Frontal cortex (tissue), 4 donors: ENCODE results near the gene RCSD1. TPM values are rescaled to one million over a fixed set of nuclear protein-coding genes. Genes with fewer than 3 reads are reported as not detected.

Experiments
- DNase-seq, 2 donors: peaks; one replicate each; pipeline ENCODE4 v3.0.0; 2012; ENCODE audit warnings: low spot score in 2 of 2
- FAIRE-seq: peaks from 2 replicates; lab custom pipeline; 2012; peaks lifted over from hg19 to GRCh38; lab: Jason Lieb, UNC
- total RNA-seq: library from RNA; depleted of rRNA; stranded (reverse); fragments of >200 nt; gene quantifications from one replicate; pipeline ENCODE4 v1.2.3, GENCODE V29; 2014
- donor health status: control.
- donor health status: control.
- donor health status: control.

The RCSD1 gene
- total RNA-seq, 1 donor from 2014 or later = 4.5 TPM

- DNase-seq = no peak
- FAIRE-seq = no peak
These were observed 8.0 kb downstream of the RCSD1 start for GRCh38 chr1:167638064-167638463.

DNA sequence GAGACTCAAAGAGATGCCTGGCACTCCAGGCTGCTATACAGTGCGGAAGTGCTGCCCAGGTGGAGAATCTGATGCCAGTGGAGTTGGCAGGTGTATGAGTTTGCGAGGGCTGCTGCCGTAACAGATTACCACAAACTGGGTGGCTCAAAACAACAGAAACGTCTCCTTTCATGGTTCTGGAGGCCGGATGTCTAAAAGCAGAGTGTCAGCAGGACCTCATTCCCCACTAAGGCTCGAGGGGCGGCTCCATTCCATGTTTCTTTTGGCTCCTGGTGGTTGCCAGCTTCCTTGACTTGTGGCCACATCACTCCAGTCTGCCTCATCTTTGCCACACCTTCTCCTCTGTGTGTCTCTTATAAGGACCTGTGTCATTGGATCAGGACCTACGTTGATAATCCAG is 10.0 kb downstream of the RCSD1 start:
- no peak for FAIRE-seq
- DNase-seq = no peak

DNA sequence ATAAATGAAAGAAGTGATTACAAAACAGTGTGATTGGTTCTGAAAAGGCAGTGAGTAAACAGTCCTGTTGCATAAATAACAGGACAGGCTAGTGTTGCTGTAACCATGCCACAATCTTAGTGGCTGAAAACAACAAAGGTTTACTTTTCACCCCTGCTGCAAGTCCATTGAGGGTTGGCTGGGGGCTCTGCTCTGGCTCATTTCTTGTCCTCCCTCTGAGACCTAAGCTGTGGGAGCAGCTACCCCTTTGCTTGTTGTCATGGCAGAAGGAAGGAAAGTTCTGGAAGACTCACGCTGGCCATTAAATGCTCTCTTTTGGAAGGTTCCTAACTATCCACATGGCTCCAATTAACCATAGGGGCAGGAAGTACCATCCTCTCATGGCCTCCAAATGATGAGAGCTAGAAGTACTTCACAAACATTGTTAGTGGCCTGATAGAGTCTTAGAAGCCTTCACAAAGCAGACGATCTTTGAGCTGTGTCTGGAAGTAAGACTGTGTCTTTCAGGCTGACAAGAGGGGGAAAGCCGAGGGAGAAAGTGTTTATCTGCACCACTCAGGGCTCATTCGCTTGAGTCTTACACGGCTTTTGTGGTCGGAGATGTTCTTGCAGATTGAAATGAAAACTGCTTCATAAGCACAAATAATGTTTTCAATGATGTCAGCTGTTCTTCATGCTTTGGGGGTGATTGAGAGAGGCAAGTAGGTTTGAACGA is 11.9 kb downstream of the RCSD1 start:
- FAIRE-seq (no peak), DNase-seq (no peak)

GRCh38 chr1:167642501-167642826 is 12.4 kb downstream of the RCSD1 start:
- DNase-seq (no peak), FAIRE-seq (no peak)

DNA sequence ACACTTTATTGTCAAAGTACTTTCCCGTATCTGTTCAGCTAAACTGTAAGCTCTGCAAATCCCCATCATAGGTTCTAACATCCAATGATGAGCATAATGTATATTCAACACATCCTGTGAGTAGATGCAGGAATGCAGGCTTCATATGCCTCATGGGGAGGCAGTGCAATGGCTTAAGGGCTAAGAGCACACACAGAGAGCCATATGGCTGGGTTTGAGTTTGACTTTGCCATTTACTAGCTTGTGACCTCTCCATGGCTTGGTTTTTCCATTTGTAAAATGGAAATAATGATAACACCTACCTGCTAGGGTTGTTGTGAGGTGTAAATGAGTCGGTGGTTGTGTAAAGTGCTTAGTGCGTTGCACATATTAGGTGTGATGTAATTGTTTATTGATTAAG is 13.4 kb downstream of the RCSD1 start:
- FAIRE-seq = no peak
- DNase-seq = no peak

GRCh38 chr1:167644551-167644950 is 14.5 kb downstream of the RCSD1 start:
- DNase-seq (no peak), FAIRE-seq (no peak)

DNA sequence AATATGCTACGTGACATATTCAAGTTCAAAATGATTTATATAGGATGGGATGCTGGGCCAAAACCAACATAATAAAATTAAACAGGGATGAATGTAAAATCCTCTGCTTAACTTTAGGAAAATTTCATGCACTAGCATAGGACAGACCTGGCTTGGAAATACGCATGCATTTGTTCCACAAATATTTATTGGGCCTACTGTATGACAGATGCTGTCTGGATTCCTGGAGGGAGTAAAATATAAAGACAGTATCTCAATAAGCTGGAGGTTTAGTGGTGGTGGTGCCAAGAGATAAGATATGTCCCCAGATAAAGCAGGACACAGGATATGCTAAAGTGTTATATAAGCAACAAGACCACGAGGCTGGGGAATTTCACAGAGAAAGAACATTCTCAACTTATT is 15.1 kb downstream of the RCSD1 start:
- FAIRE-seq (no peak), DNase-seq (no peak)

GRCh38 chr1:167645625-167646414 is 15.8 kb downstream of the RCSD1 start:
- no peak for FAIRE-seq

DNA sequence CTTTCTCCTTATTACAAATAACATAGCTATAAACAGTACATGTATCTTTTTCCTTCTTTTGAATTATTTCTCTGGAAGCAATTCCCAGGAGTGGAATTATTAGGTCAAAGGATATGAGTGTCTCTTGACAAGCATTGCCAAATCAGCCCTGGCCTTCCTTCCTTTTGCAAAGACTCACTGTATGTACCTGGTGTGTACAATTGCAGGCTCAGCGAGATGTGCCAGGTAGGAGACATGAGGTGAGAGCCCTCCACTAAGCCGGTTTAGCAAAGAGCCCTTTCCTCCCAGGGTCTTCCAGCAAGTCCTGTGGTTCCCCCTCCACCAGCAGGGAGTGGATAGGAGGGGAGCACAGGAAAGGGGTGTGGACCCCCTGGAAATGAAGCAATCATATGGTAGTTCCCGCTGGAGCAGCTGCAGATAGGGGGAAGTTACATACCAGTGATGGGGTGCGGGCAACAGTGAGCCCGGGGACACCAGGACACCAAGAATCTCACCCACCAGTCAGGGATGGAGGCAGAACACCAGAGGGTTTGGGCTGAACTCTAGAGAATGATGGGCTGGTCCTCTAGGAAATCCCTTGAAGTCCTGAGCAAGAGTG is 18.3 kb downstream of the RCSD1 start:
- DNase-seq (no peak), FAIRE-seq (no peak)

More at GRCh38 chr1:167645625-167646414, 15.8 kb downstream of the RCSD1 start:
- DNase-seq = no peak

GRCh38 chr1:167648978-167649744 is 19.1 kb downstream of the RCSD1 start:
- DNase-seq (no peak), FAIRE-seq (no peak)

DNA sequence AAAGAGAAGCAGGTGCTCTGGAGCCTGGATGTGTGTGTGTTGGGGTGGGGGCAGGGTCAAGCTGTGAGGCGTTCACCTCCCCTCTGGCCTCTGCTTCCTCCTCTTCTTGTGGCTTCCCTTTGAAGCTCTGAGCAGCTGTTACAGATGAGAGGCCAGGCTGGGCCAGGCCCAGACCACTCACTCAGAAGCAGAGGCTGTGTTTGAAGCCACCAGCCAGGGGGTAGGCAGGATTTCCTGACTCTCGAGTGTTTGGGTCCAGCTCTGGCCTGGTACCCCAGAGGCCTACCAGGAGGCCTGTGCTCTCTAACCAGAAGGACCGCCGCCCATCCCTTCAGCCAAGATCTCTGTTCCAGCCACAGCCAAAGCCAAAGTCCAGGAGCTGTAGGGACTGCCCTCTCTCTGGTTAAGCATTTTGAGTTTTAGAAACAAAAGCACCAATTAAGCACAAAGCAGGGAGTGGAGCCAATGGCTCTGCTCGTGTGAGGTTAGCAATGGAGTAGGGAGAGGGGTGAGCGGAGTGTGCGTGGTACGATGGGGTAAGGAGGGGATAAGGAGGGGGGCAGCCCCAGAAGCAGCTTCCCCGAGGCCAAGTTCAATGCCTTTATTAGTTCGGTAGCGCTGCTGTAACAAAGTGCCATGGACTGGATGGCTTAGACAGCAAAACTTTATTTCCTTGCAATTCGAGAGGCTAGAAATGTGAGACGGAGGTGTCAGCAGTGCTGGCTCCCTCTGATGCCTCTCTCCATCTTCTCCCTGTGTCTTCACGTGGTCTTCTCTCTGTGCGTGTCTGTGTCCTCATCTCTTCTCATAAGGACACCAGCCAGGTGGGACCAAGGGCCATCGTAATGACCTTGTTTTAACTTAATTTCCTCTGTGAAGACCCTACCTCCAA is 20.5 kb downstream of the RCSD1 start:
- DNase-seq = no peak
- no peak for FAIRE-seq

DNA sequence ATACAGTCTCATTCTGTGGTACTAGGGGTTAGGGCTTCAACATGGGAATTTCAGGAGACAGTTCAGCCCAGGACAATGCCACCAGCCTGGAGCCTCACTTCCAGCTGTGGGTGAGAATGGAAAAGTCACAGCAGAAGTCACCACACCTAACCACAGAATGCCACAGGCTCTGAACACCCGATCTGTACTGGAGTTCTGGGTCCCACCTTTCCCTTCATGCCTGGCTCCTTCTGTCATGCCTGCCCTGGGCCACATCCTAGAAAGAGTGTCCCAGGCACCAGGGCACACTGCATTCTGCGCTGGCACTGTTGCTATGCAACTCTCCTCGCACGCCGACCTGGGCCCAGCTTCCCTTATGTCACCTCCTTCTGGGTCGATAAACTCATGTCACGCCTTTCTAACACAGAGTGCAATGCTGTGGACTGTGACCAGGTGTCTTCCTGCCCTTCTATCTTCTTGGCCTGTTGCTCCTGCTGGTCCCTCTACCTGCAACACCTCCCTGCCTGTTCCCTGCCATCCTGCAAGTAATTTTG is 21.2 kb downstream of the RCSD1 start:
- DNase-seq = no peak
- FAIRE-seq = no peak

DNA sequence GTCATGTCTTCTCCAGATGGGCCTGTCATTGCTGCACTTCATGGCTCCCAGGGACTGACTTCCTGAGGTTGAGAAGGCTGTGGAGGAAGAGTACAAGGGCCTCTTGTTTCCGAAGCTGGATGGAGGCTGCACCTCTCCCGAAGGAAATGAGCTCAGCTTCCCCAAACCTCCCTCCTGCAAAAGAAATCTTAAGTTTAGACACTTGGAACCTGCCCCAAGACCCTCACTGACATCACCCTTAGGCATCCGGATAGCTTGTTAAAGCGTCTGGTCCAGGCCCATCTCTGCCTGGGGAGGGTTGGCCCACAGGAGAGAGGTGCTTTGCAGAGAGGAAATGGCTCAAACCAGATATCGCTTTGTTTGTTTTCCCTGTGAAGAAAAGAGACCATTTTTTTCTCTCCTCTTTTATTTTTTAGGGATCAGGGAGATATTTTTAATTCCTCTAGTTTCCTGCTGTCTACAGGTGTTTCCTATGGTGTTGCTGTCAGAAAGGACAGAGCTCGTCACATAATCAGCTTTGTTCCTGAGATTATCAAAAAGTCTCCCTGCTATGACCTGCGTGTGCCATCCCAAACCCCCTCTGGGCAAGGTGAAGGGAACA is 25.0 kb downstream of the RCSD1 start:
- no peak for FAIRE-seq
- no peak for DNase-seq

DNA sequence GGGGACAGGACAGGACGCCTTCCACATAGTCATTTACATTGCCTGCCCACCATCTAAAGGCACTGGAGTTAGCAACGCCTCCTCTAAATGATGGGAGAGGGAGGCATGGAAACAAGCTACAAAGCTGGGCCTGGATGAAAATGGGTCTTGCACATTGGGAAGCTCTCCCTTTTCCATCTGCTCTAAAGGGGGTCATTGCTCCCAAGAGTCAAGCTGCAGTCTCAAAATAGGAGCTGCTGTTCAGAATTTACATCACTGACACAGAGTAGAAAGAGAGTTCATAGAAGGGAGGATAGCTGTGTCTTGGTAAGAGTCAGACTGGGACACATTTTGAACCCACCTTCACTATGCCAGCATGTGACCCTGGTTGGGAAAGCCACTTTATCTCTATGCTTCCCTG is 26.6 kb downstream of the RCSD1 start:
- DNase-seq = no peak
- FAIRE-seq = no peak

DNA sequence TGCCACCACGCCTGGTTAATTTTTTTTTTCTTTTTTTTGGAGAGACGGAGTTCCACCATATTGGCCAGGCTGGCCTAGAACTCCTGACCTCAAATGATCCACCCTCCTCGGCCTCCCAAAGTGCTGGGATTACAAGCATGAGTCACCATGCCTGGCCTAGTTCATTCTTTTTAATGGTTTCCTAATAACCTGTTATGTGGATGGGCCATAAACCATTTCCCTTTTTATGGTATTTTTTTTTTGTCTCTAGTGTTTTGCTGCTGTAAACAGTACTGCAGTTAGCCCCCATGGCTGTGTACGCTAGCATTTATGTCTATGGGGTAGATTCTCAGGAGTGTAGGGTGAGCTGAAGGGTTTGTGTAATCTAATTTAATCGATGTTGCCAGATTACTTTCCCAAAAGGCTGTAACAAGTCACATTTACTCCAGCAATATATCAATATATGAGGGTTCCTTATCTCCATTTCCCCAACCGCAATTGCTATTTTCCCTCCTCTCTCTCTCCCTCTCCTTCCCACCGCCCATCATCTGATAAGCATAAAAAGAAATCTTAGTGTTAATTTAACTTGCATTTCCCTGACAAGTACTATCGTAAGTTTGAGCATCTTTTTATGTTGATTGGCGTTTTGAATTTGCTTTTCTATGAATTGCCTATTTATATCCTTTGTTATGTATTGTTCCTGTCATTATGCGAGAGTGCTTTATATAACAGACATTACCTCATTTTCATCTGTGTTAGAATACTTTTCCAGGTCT is 28.7 kb downstream of the RCSD1 start:
- no peak for FAIRE-seq
- DNase-seq = no peak

DNA sequence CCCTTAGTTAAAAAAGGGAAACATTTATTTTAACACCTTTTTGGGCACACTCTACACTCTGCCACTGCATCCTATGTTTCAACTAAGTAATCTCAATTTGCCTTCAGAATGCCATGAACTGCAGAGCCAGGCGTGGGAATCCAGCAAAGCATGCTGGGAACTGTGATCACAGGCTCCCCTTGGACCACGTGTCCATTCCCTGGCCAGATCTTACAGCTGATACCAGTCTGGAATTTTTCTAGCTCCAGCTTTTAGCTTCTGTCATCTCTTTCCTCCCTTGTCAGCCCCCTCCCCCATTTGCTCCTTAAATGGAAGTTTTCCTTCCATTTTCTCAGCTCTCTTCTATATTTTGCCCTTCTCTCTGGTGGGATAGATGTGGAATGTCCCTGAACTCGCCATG is 29.4 kb downstream of the RCSD1 start:
- DNase-seq (no peak), FAIRE-seq (no peak)

DNA sequence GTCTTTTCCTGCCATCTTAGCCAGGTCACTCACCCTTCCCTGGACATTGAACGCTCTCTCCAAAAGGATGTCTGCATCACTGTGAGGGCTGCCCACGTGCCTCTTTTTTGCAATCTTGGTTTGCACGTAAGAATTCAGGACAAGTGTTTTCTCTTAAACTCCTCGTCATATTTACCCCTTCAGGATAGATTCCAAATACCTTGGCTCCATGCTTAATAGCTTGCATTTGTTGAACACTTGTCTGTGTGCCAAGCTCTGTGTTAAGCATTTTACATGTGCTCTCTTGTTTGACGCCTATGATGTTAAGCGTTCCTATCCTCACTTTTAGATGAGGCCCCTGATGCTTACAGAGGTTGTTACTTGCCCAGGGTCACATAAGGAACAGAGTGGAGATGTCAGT is 29.8 kb downstream of the RCSD1 start:
- no peak for FAIRE-seq

More for the DNA sequence above, 29.8 kb downstream of the RCSD1 start:
- no peak for DNase-seq
